Measurements from ENCODE around the gene PCLO.

GRCh38 chr7:83015916-83016315 lies 146.8 kb downstream of the PCLO start:
- no peak for TF ChIP-seq GATA3 (IDR thresholded peaks at IDR 0.05; ENCODE audit: low read depth, low read length)
- TF ChIP-seq GATA2 (IDR thresholded peaks at IDR 0.05; ENCODE audit: low read depth, low read length): no peak

Measured in SH-SY5Y (cell line).